Activated CD4-positive, CD25-positive, alpha-beta regulatory T cell treated with anti-CD3 and anti-CD28 coated beads, Interleukin-2, amount 50 U/mL, for 16 hours (primary cell): Measurements from ENCODE around the gene PTRH1.
A peak's percentile ranks its signal among the peaks of the same experiment; 100 is the strongest.
"Not testable (repeated sequence)": the region's sequence is repeated elsewhere in the genome, so short reads cannot be mapped to it uniquely, and the experiment has no call there.

Experiments
- DNase-seq: peaks from one replicate; pipeline ENCODE4 v3.0.0-alpha.2; 2020; ENCODE audit warnings: low read depth, low spot score

The PTRH1 gene

GRCh38 chr9:127715470-127716337, at the start of gene PTRH1, which contains the start of gene TTC16:
PTRH1 (minus strand) TSS chr9:127715663; CDS start chr9:127715639, 24 bp downstream.
TTC16 (plus strand) TSS chr9:127716079; CDS start chr9:127716146, 67 bp downstream.
- DNase-seq: peak; percentile 96

GRCh38 chr9:127763918-127764384, 48.5 kb upstream of the PTRH1 start:
- no peak for DNase-seq

GRCh38 chr9:127762111-127762676, 46.7 kb upstream of the PTRH1 start:
- DNase-seq: no peak

GRCh38 chr9:127761491-127761956, 46.1 kb upstream of the PTRH1 start:
- no peak for DNase-seq

- no peak for DNase-seq
Measured at GRCh38 chr9:127761061-127761460, 45.6 kb upstream of the PTRH1 start.

- DNase-seq: no peak
Measured at GRCh38 chr9:127758843-127759242, 43.4 kb upstream of the PTRH1 start.

- not testable (repeated sequence) for DNase-seq
Measured at GRCh38 chr9:127756776-127757175, 41.3 kb upstream of the PTRH1 start.

GRCh38 chr9:127756233-127756632, 40.8 kb upstream of the PTRH1 start:
- no peak for DNase-seq

GRCh38 chr9:127755061-127756060, 39.9 kb upstream of the PTRH1 start:
- DNase-seq: no peak

- DNase-seq: no peak
Measured at GRCh38 chr9:127754099-127755060, 38.9 kb upstream of the PTRH1 start.

- DNase-seq: no peak
Measured at GRCh38 chr9:127753622-127754021, 38.2 kb upstream of the PTRH1 start.

- DNase-seq: no peak
Measured at GRCh38 chr9:127753148-127753547, 37.7 kb upstream of the PTRH1 start.

GRCh38 chr9:127751269-127752054, 36.0 kb upstream of the PTRH1 start:
- DNase-seq: no peak

GRCh38 chr9:127749090-127749787, 33.8 kb upstream of the PTRH1 start:
- no peak for DNase-seq

GRCh38 chr9:127746959-127747569, 31.6 kb upstream of the PTRH1 start:
- no peak for DNase-seq

GRCh38 chr9:127744398-127745110, 29.1 kb upstream of the PTRH1 start:
- DNase-seq: no peak

- DNase-seq: no peak
Measured at GRCh38 chr9:127742435-127743088, 27.1 kb upstream of the PTRH1 start.
